ENCODE measurements around the gene ARMC9. TPM values are rescaled to one million over a fixed set of nuclear protein-coding genes. Genes with fewer than 3 reads are reported as not detected.

The ARMC9 gene
- total and polyA plus RNA-seq, 2 of the 13 experiments (the other 11 are each of a cell fraction or from before 2014, with no cell fraction given), result 9.1 to 12.8 TPM

DNA sequence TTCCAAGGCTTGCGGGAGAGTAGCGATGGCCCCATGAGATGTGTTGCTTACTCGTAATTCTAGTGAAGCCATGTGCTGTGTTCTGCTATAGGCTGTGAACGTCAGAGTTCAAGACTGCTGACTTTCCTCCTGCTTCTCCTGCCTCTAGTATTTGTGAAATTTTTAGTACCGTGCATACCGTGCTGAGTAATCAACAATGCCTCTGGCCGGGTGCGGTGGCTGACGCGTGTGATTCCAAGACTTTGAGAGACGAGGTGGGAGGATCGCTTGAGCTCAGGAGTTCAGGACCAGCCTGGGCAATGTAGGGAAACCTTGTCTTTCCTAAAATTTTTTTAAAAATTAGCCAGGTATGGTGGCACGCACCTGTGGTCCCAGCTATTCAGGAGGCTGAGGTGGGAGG is 137.2 kb downstream of the ARMC9 start:
- no peak for ATAC-seq
- TF ChIP-seq ZNF562 (CRISPR knock-in tag; IDR thresholded peaks at IDR 0.05; ENCODE audit: borderline replicate concordance) (no peak), TOE1 (CRISPR knock-in tag; IDR thresholded peaks at IDR 0.05) (no peak), ZNF652 (CRISPR knock-in tag; IDR thresholded peaks at IDR 0.05; ENCODE audit: borderline replicate concordance, low read depth) (no peak), ZNF614 (CRISPR knock-in tag; IDR thresholded peaks at IDR 0.05; ENCODE audit: borderline replicate concordance) (no peak), ZNF644 (CRISPR knock-in tag; IDR thresholded peaks at IDR 0.05; ENCODE audit: low read depth) (no peak)
- TF ChIP-seq, protein P1, sequence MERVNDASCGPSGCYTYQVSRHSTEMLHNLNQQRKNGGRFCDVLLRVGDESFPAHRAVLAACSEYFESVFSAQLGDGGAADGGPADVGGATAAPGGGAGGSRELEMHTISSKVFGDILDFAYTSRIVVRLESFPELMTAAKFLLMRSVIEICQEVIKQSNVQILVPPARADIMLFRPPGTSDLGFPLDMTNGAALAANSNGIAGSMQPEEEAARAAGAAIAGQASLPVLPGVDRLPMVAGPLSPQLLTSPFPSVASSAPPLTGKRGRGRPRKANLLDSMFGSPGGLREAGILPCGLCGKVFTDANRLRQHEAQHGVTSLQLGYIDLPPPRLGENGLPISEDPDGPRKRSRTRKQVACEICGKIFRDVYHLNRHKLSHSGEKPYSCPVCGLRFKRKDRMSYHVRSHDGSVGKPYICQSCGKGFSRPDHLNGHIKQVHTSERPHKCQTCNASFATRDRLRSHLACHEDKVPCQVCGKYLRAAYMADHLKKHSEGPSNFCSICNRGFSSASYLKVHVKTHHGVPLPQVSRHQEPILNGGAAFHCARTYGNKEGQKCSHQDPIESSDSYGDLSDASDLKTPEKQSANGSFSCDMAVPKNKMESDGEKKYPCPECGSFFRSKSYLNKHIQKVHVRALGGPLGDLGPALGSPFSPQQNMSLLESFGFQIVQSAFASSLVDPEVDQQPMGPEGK (CRISPR knock-in tag; IDR thresholded peaks at IDR 0.05), result no peak
- intact Hi-C loops (cut with micrococcal nuclease; ENCODE audit: unreplicated experiment), result no loop called here
- Histone ChIP-seq H3K9me3 (ENCODE audit: low read length) (no peaks in the 10 kb centered on the region), H3K27ac (ENCODE audit: extremely low read length, insufficient read depth, low read length) (no peak overlapping the region), H3K9ac (ENCODE audit: insufficient read depth, low read depth, low read length) (no peak overlapping the region), H3K4me1 (ENCODE audit: insufficient read depth, low read length) (peaks cover 10% of the 10 kb centered on the region), H3K27me3 (ENCODE audit: control insufficient read depth in 1 of 2, insufficient read depth in 2 of 2, low read length in 2 of 2) (no peaks in the 10 kb centered on the region), H3K79me2 (ENCODE audit: insufficient read depth, low read length) (no peaks in the 10 kb centered on the region), H3K4me2 (ENCODE audit: low read depth, low read length) (no peak overlapping the region), H3K36me3 (replicated peaks in 1 of 2; ENCODE audit: control insufficient read depth in 1 of 2, insufficient read depth in 2 of 2, low read length in 2 of 2) (peaks cover 0 to 7% of the 10 kb centered on the region in 2 experiments; a peak in 1 of 5 replicates), H4K20me1 (ENCODE audit: insufficient read depth, low read length) (no peaks in the 10 kb centered on the region), H3K4me3 (replicated peaks in 1 of 3; ENCODE audit: insufficient read depth in 1 of 3, low read depth in 2 of 3, low read length in 3 of 3) (no peak overlapping the region), H2AFZ (ENCODE audit: low read length) (no peak overlapping the region)
- ChIA-PET POLR2A (no interaction called here), CTCF (ENCODE audit: low intra/inter-chr PET ratio, low total read pairs) (no interaction called here)
- no peak for FAIRE-seq
- in situ Hi-C loops (cut with HindIII; ENCODE audit: extremely low pct_ligation_motif_present, low pct_unique_long_range_greater_than_20kb), result no loop called here
- no TSS peak for BruUV-seq (replicated peaks)
- DNase-seq (ENCODE audit: low spot score), result no peak
- WGBS (ENCODE audit: low lambda C conversion rate), result 93% methylated on average over 13 of the region's 13 CpGs

DNA sequence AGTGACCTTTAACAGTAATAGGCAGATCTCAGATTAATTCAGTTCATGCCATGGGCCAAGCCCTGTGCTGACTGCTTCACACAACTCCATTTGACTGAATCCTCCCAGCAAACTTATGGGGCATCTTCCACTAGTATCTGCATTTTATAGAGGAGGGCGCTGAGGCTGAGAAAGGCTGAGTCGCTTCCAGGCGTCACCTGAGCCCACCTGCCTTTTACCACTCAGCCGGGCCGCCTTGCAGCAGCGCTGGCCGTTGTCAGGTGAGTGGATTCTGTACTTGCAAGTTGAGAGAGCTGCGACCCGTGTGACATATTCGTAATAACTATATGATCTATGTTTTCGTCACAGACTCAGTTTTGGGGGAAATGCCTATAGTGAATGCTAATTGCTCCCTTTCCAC is 137.8 kb downstream of the ARMC9 start:
- no TSS peak for BruUV-seq (replicated peaks)
- FAIRE-seq, result no peak
- intact Hi-C loops (cut with micrococcal nuclease; ENCODE audit: unreplicated experiment), result no loop called here

More for the DNA sequence above, 137.8 kb downstream of the ARMC9 start:
- Histone ChIP-seq H3K36me3 (replicated peaks in 1 of 2; ENCODE audit: control insufficient read depth in 1 of 2, insufficient read depth in 2 of 2, low read length in 2 of 2) (peaks cover 0 to 7% of the 10 kb centered on the region in 2 experiments; a peak in 1 of 5 replicates), H3K4me2 (ENCODE audit: low read depth, low read length) (no peak overlapping the region), H3K4me3 (replicated peaks in 1 of 3; ENCODE audit: insufficient read depth in 1 of 3, low read depth in 2 of 3, low read length in 3 of 3) (no peak overlapping the region), H2AFZ (ENCODE audit: low read length) (no peak overlapping the region), H3K4me1 (ENCODE audit: insufficient read depth, low read length) (peaks cover 10% of the 10 kb centered on the region), H3K9ac (ENCODE audit: insufficient read depth, low read depth, low read length) (no peak overlapping the region), H4K20me1 (ENCODE audit: insufficient read depth, low read length) (no peaks in the 10 kb centered on the region), H3K79me2 (ENCODE audit: insufficient read depth, low read length) (no peaks in the 10 kb centered on the region), H3K9me3 (ENCODE audit: low read length) (no peaks in the 10 kb centered on the region), H3K27me3 (ENCODE audit: control insufficient read depth in 1 of 2, insufficient read depth in 2 of 2, low read length in 2 of 2) (no peaks in the 10 kb centered on the region), H3K27ac (ENCODE audit: extremely low read length, insufficient read depth, low read length) (no peak overlapping the region)
- no peak for DNase-seq (ENCODE audit: low spot score)
- ChIA-PET POLR2A (no interaction called here), CTCF (ENCODE audit: low intra/inter-chr PET ratio, low total read pairs) (no interaction called here)
- in situ Hi-C loops (cut with HindIII; ENCODE audit: extremely low pct_ligation_motif_present, low pct_unique_long_range_greater_than_20kb), result no loop called here
- no peak for ATAC-seq
- TF ChIP-seq IRX3 (CRISPR knock-in tag; IDR thresholded peaks at IDR 0.05; ENCODE audit: borderline replicate concordance, low read depth) (no peak), POLR2A (IDR thresholded peaks at IDR 0.05; ENCODE audit: insufficient read depth in 1 of 2, low read depth in 2 of 2, low read length in 2 of 2) (no peak), ZMYM2 (CRISPR knock-in tag; IDR thresholded peaks at IDR 0.05) (no peak), ZNF251 (CRISPR knock-in tag; IDR thresholded peaks at IDR 0.05) (no peak)
- TF ChIP-seq, protein P2, sequence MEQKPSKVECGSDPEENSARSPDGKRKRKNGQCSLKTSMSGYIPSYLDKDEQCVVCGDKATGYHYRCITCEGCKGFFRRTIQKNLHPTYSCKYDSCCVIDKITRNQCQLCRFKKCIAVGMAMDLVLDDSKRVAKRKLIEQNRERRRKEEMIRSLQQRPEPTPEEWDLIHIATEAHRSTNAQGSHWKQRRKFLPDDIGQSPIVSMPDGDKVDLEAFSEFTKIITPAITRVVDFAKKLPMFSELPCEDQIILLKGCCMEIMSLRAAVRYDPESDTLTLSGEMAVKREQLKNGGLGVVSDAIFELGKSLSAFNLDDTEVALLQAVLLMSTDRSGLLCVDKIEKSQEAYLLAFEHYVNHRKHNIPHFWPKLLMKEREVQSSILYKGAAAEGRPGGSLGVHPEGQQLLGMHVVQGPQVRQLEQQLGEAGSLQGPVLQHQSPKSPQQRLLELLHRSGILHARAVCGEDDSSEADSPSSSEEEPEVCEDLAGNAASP (CRISPR knock-in tag; IDR thresholded peaks at IDR 0.05; ENCODE audit: borderline replicate concordance), result no peak
- TF ChIP-seq, protein P3, sequence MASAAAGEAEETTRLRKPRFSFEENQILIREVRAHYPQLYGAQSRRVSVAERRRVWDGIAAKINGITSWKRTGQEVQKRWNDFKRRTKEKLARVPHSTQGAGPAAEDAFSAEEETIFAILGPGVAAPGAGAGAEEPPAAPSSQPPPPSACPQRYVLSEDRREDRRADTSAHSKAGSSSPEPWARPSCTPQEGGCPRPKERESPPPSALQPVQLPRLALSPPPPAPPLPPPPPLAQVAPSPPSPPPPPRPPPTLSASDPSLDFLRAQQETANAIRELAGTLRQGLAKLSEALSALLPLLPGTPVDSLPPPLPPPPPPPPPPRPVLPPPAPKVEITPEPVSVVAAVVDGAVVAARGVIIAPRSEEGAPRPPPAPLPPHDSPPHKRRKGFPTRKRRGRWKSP (CRISPR knock-in tag; IDR thresholded peaks at IDR 0.05), result no peak
- TF ChIP-seq, protein P1 (CRISPR knock-in tag; IDR thresholded peaks at IDR 0.05), result no peak
- 96% methylated on average over 11 of the region's 11 CpGs for WGBS (ENCODE audit: low lambda C conversion rate)

All from HepG2 (cell line).